ENCODE data around the gene ATG10.

- no peak for TF ChIP-seq CTCF (IDR thresholded peaks at IDR 0.05; ENCODE audit: poor library complexity, severe bottlenecking)
- no peak for TF ChIP-seq MXI1 (conservative IDR thresholded peaks at IDR 0.05; ENCODE audit: poor library complexity, severe bottlenecking)
- no peak for TF ChIP-seq TAF1 (IDR thresholded peaks at IDR 0.05; ENCODE audit: low read depth)
- no peak for TF ChIP-seq REST (IDR thresholded peaks at IDR 0.05; ENCODE audit: borderline replicate concordance)
- TF ChIP-seq POLR2AphosphoS5 (IDR thresholded peaks at IDR 0.05): no peak
Observed at GRCh38 chr5:82045554-82046275, 73.9 kb downstream of the ATG10 start.

Measured in neural cell (in vitro differentiated cells).